HS-5 (cell line): ENCODE data around the gene NOTCH2.
"Not testable (repeated sequence)": the region's sequence is repeated elsewhere in the genome, so short reads cannot be mapped to it uniquely, and the experiment has no call there.

ENCODE experiments used
- DNase-seq: peaks from one replicate; pipeline ENCODE4 v3.0.0-alpha.2; 2012; ENCODE audit warnings: low read depth

The NOTCH2 gene

GRCh38 chr1:120068683-120069066, 787 bp downstream of the NOTCH2 start:
- DNase-seq: not testable (repeated sequence)

GRCh38 chr1:120048208-120048607, 21.3 kb downstream of the NOTCH2 start:
- not testable (repeated sequence) for DNase-seq

- DNase-seq: not testable (repeated sequence)
These were observed 27.7 kb downstream of the NOTCH2 start for GRCh38 chr1:120041771-120042170.

GRCh38 chr1:120032253-120032652, 37.2 kb downstream of the NOTCH2 start:
- DNase-seq: not testable (repeated sequence)

- DNase-seq: not testable (repeated sequence)
These were observed 45.7 kb downstream of the NOTCH2 start for GRCh38 chr1:120023791-120024190.

- DNase-seq: not testable (repeated sequence)
These were observed 54.5 kb downstream of the NOTCH2 start for GRCh38 chr1:120014978-120015377.

GRCh38 chr1:120008320-120008719, 61.1 kb downstream of the NOTCH2 start:
- not testable (repeated sequence) for DNase-seq

- not testable (repeated sequence) for DNase-seq
These were observed 61.6 kb downstream of the NOTCH2 start for GRCh38 chr1:120007850-120008249.

GRCh38 chr1:120001035-120001434, 68.4 kb downstream of the NOTCH2 start:
- not testable (repeated sequence) for DNase-seq

- not testable (repeated sequence) for DNase-seq
These were observed 72.6 kb downstream of the NOTCH2 start for GRCh38 chr1:119996731-119997312.

GRCh38 chr1:119995975-119996374, 73.5 kb downstream of the NOTCH2 start:
- not testable (repeated sequence) for DNase-seq

GRCh38 chr1:119988306-119989062, 81.0 kb downstream of the NOTCH2 start:
- peak; percentile 31 for DNase-seq

- DNase-seq: no peak
These were observed 81.8 kb downstream of the NOTCH2 start for GRCh38 chr1:119987686-119988085.

GRCh38 chr1:119987112-119987511, 82.3 kb downstream of the NOTCH2 start:
- DNase-seq: peak; percentile 89

- no peak for DNase-seq
These were observed 83.4 kb downstream of the NOTCH2 start for GRCh38 chr1:119986007-119986497.

GRCh38 chr1:119984771-119985170, 84.7 kb downstream of the NOTCH2 start:
- no peak for DNase-seq

GRCh38 chr1:119981986-119982815, 87.3 kb downstream of the NOTCH2 start:
- DNase-seq: peak; percentile 41

GRCh38 chr1:119981496-119981895, 88.0 kb downstream of the NOTCH2 start:
- no peak for DNase-seq

- DNase-seq: no peak
These were observed 91.4 kb downstream of the NOTCH2 start for GRCh38 chr1:119978018-119978505.

GRCh38 chr1:119977113-119977736, 92.2 kb downstream of the NOTCH2 start:
- DNase-seq: not testable (repeated sequence)

- not testable (repeated sequence) for DNase-seq
These were observed 93.7 kb downstream of the NOTCH2 start for GRCh38 chr1:119975582-119976254.
